ENCODE results near the gene POLRMT.

DNA sequence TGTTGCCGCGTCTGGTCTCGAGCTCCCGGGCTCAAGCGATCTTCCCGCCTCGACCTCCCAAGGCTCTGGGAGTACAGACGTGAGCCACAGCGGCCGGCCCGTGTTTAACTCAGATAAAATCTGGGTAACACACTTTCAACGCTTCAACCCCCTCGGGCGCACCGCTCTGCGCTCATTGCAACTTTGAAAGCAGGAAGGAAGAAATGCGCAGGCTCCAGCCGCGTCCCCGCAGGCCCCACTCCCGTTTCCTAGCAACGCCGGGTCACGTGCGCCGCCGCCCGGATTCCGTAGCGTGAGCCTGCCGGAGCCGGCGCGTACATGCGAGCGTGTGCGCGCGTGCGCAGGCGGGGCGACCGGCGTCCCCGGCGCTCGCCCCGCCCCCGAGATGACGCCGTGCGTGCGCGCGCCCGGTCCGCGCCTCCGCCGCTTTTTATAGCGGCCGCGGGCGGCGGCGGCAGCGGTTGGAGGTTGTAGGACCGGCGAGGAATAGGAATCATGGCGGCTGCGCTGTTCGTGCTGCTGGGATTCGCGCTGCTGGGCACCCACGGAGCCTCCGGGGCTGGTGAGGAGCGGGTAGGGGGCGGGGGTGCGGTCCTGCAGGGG is 61.1 kb downstream of the POLRMT start, which contains the start of gene BSG:
- TF ChIP-seq, protein P1, sequence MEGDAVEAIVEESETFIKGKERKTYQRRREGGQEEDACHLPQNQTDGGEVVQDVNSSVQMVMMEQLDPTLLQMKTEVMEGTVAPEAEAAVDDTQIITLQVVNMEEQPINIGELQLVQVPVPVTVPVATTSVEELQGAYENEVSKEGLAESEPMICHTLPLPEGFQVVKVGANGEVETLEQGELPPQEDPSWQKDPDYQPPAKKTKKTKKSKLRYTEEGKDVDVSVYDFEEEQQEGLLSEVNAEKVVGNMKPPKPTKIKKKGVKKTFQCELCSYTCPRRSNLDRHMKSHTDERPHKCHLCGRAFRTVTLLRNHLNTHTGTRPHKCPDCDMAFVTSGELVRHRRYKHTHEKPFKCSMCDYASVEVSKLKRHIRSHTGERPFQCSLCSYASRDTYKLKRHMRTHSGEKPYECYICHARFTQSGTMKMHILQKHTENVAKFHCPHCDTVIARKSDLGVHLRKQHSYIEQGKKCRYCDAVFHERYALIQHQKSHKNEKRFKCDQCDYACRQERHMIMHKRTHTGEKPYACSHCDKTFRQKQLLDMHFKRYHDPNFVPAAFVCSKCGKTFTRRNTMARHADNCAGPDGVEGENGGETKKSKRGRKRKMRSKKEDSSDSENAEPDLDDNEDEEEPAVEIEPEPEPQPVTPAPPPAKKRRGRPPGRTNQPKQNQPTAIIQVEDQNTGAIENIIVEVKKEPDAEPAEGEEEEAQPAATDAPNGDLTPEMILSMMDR (conservative IDR thresholded peaks at IDR 0.05; ENCODE audit: low read depth in 2 of 2): no peak
- TF ChIP-seq EZH2 (IDR thresholded peaks at IDR 0.05; ENCODE audit: low read depth, unreplicated experiment): no peak
- peak; percentile 96 for TF ChIP-seq POLR2AphosphoS5 (IDR thresholded peaks at IDR 0.05; ENCODE audit: low read depth)
- TF ChIP-seq EZH2phosphoT487 (IDR thresholded peaks at IDR 0.05; ENCODE audit: unreplicated experiment): no peak
- TF ChIP-seq, protein P2, sequence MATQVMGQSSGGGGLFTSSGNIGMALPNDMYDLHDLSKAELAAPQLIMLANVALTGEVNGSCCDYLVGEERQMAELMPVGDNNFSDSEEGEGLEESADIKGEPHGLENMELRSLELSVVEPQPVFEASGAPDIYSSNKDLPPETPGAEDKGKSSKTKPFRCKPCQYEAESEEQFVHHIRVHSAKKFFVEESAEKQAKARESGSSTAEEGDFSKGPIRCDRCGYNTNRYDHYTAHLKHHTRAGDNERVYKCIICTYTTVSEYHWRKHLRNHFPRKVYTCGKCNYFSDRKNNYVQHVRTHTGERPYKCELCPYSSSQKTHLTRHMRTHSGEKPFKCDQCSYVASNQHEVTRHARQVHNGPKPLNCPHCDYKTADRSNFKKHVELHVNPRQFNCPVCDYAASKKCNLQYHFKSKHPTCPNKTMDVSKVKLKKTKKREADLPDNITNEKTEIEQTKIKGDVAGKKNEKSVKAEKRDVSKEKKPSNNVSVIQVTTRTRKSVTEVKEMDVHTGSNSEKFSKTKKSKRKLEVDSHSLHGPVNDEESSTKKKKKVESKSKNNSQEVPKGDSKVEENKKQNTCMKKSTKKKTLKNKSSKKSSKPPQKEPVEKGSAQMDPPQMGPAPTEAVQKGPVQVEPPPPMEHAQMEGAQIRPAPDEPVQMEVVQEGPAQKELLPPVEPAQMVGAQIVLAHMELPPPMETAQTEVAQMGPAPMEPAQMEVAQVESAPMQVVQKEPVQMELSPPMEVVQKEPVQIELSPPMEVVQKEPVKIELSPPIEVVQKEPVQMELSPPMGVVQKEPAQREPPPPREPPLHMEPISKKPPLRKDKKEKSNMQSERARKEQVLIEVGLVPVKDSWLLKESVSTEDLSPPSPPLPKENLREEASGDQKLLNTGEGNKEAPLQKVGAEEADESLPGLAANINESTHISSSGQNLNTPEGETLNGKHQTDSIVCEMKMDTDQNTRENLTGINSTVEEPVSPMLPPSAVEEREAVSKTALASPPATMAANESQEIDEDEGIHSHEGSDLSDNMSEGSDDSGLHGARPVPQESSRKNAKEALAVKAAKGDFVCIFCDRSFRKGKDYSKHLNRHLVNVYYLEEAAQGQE (IDR thresholded peaks at IDR 0.05; ENCODE audit: unreplicated experiment): no peak
- TF ChIP-seq CREB1 (CRISPR knock-in tag; IDR thresholded peaks at IDR 0.05; ENCODE audit: low read depth): peak; percentile 64; the same call in 1 of the 2 replicates
- no peak for TF ChIP-seq JUNB (IDR thresholded peaks at IDR 0.05; ENCODE audit: unreplicated experiment)
- TF ChIP-seq STAT1 (IDR thresholded peaks at IDR 0.05; ENCODE audit: unreplicated experiment): no peak
- no peak for TF ChIP-seq ZNF114 (CRISPR knock-in tag; IDR thresholded peaks at IDR 0.05)
